ENCODE measurements around the gene XAGE3. TPM values are rescaled to one million over a fixed set of nuclear protein-coding genes. Genes with fewer than 3 reads are reported as not detected.
"Not testable (repeated sequence)": the region's sequence is repeated elsewhere in the genome, so short reads cannot be mapped to it uniquely, and the experiment has no call there.

Gene XAGE3
- total RNA-seq, 4 donors from 2014 or later, result not detected

GRCh38 chrX:52876386-52876785, 8.5 kb upstream of the XAGE3 start:
- H3K4me3 ChIP-seq; H3K36me3 ChIP-seq; H3K9me3 ChIP-seq; H3K4me1 ChIP-seq; DNase-seq (ENCODE audit: low spot score in 2 of 2); H3K27ac ChIP-seq; H3K27me3 ChIP-seq: not testable (repeated sequence)
- 56% methylated on average over 6 of the region's 6 CpGs for WGBS

DNA sequence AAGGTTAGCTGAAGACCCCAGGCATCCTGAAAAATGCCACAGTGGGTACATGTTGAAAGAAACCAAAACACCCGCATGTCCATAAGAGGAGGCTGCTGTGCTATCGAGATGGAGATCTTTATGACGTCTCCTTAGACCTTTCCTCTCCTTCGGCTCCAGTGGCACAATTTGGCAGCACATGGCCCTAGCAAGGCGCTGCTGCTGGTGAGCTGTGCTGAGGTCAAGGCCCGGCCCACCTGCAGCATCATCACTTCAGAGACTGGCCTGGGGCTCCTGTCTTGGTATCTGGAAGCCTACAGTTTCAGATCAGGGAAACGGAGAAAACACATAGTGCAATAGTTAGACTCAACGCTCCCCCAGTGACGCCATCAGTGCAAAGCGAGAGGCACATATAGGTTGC, 7.6 kb upstream of the XAGE3 start:
- WGBS, result 84% methylated on average over 10 of the region's 10 CpGs
- H3K27me3 ChIP-seq, result not testable (repeated sequence)

GRCh38 chrX:52874661-52875060, 6.8 kb upstream of the XAGE3 start:
- Histone ChIP-seq H3K27me3 (no peaks in the 10 kb centered on the region), H3K4me3 (no peak overlapping the region), H3K27ac (no peak overlapping the region), H3K4me1 (no peaks in the 10 kb centered on the region), H3K36me3 (no peaks in the 10 kb centered on the region), H3K9me3 (no peaks in the 10 kb centered on the region)
- TF ChIP-seq, protein P1, sequence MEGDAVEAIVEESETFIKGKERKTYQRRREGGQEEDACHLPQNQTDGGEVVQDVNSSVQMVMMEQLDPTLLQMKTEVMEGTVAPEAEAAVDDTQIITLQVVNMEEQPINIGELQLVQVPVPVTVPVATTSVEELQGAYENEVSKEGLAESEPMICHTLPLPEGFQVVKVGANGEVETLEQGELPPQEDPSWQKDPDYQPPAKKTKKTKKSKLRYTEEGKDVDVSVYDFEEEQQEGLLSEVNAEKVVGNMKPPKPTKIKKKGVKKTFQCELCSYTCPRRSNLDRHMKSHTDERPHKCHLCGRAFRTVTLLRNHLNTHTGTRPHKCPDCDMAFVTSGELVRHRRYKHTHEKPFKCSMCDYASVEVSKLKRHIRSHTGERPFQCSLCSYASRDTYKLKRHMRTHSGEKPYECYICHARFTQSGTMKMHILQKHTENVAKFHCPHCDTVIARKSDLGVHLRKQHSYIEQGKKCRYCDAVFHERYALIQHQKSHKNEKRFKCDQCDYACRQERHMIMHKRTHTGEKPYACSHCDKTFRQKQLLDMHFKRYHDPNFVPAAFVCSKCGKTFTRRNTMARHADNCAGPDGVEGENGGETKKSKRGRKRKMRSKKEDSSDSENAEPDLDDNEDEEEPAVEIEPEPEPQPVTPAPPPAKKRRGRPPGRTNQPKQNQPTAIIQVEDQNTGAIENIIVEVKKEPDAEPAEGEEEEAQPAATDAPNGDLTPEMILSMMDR (IDR thresholded peaks at IDR 0.05), result no peak
- TF ChIP-seq POLR2A (IDR thresholded peaks at IDR 0.05) (no peak), POLR2AphosphoS5 (IDR thresholded peaks at IDR 0.05) (no peak), EP300 (IDR thresholded peaks at IDR 0.05) (no peak)
- no peak for DNase-seq (ENCODE audit: low spot score in 2 of 2)
- 70% methylated on average over 5 of the region's 5 CpGs for WGBS

More for the DNA sequence above, 7.6 kb upstream of the XAGE3 start:
- not testable (repeated sequence) for H3K36me3 ChIP-seq; H3K4me1 ChIP-seq; H3K4me3 ChIP-seq; H3K27ac ChIP-seq; H3K9me3 ChIP-seq; DNase-seq (ENCODE audit: low spot score in 2 of 2)

- not testable (repeated sequence) for H3K27me3 ChIP-seq; DNase-seq (ENCODE audit: low spot score in 2 of 2); H3K36me3 ChIP-seq; H3K4me3 ChIP-seq; H3K4me1 ChIP-seq; H3K27ac ChIP-seq; H3K9me3 ChIP-seq
Observed at GRCh38 chrX:52873825-52874224, 5.9 kb upstream of the XAGE3 start.

GRCh38 chrX:52870046-52870445, 2.2 kb upstream of the XAGE3 start:
- no peaks in the 10 kb centered on the region for H3K36me3 ChIP-seq
- no peaks in the 10 kb centered on the region for H3K27me3 ChIP-seq
- H3K4me1 ChIP-seq, result no peaks in the 10 kb centered on the region
- 39% methylated on average over 1 of the region's 1 CpG for WGBS
- no peak for DNase-seq (ENCODE audit: low spot score in 2 of 2)
- no peak overlapping the region for H3K27ac ChIP-seq
- H3K4me3 ChIP-seq, result no peak overlapping the region
- H3K9me3 ChIP-seq, result no peaks in the 10 kb centered on the region
- TF ChIP-seq POLR2A (IDR thresholded peaks at IDR 0.05) (no peak), EP300 (IDR thresholded peaks at IDR 0.05) (no peak), POLR2AphosphoS5 (IDR thresholded peaks at IDR 0.05) (no peak)
- TF ChIP-seq, protein P1 (IDR thresholded peaks at IDR 0.05), result no peak

DNA sequence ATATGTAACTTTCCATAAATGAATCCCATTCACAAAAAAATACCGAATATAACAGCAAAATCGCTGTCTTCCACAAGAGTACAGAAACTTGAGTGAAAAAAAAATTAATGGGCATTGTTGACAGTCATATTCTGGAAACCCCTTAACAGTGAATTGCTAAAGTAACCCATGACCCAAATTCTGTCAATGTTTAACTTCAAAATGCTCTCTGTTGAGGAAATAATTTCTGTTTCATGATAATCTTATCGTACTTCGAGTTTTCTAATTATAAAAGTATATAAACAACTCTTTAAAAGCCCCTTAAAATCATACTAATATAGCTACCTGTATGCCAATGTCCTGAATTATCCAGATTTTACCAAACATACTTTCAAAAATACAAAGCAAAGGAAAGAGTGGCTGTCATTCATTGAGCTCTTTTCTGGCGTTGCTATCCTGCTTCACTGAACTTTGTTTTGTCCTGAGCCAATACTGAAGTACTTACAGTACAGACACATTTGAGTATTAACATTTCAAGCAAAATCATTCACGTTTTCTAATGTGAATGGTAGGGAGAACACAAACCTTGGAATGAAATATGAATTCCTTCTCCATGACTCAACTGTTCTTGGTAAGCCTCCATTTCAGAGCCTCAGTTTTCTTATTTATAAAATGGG, 2.4 kb downstream of the XAGE3 start:
- H3K36me3 ChIP-seq, result no peaks in the 10 kb centered on the region
- no peaks in the 10 kb centered on the region for H3K4me1 ChIP-seq
- no peak for DNase-seq (ENCODE audit: low spot score in 2 of 2)
- 50% methylated on average over 6 of the region's 6 CpGs for WGBS
- H3K27me3 ChIP-seq, result no peaks in the 10 kb centered on the region
- H3K27ac ChIP-seq, result no peak overlapping the region
- TF ChIP-seq POLR2A (IDR thresholded peaks at IDR 0.05), result no peak
- TF ChIP-seq, protein P1 (IDR thresholded peaks at IDR 0.05), result no peak
- no peak for TF ChIP-seq POLR2AphosphoS5 (IDR thresholded peaks at IDR 0.05)
- no peak for TF ChIP-seq EP300 (IDR thresholded peaks at IDR 0.05)
- H3K4me3 ChIP-seq, result no peak overlapping the region
- no peaks in the 10 kb centered on the region for H3K9me3 ChIP-seq

- H3K27ac ChIP-seq; H3K4me1 ChIP-seq; H3K9me3 ChIP-seq; DNase-seq (ENCODE audit: low spot score in 2 of 2); H3K27me3 ChIP-seq; H3K4me3 ChIP-seq; H3K36me3 ChIP-seq: not testable (repeated sequence)
- 51% methylated on average over 4 of the region's 4 CpGs for WGBS
Observed at GRCh38 chrX:52856991-52857525, 10.8 kb downstream of the XAGE3 start.

Data from suprapubic skin (tissue), 4 donors.